ENCODE measurements around the gene YES1.
A peak's percentile ranks its signal among the peaks of the same experiment; 100 is the strongest.
"Not testable (repeated sequence)": the region's sequence is repeated elsewhere in the genome, so short reads cannot be mapped to it uniquely, and the experiment has no call there.

YES1 gene

GRCh38 chr18:730692-731091 is 81.3 kb downstream of the YES1 start:
- no peak for TF ChIP-seq CTCF (conservative IDR thresholded peaks at IDR 0.05; ENCODE audit: low read depth, low read length)
- DNase-seq (ENCODE audit: low read depth): no peak
- no peak overlapping the region for H3K4me3 ChIP-seq (ENCODE audit: low read length)

- DNase-seq (ENCODE audit: low read depth); H3K4me3 ChIP-seq (ENCODE audit: low read length): not testable (repeated sequence)
These were observed 81.9 kb downstream of the YES1 start for GRCh38 chr18:730120-730519.

GRCh38 chr18:725646-726045 is 86.4 kb downstream of the YES1 start:
- no peak overlapping the region for H3K4me3 ChIP-seq (ENCODE audit: low read length)
- TF ChIP-seq CTCF (conservative IDR thresholded peaks at IDR 0.05; ENCODE audit: low read depth, low read length): no peak
- no peak for DNase-seq (ENCODE audit: low read depth)

GRCh38 chr18:723541-724080 is 88.4 kb downstream of the YES1 start:
- no peak overlapping the region for H3K4me3 ChIP-seq (ENCODE audit: low read length)
- no peak for DNase-seq (ENCODE audit: low read depth)
- TF ChIP-seq CTCF (conservative IDR thresholded peaks at IDR 0.05; ENCODE audit: low read depth, low read length): no peak

- no peak overlapping the region for H3K4me3 ChIP-seq (ENCODE audit: low read length)
- DNase-seq (ENCODE audit: low read depth): no peak
- no peak for TF ChIP-seq CTCF (conservative IDR thresholded peaks at IDR 0.05; ENCODE audit: low read depth, low read length)
These were observed 95.0 kb downstream of the YES1 start for GRCh38 chr18:717003-717402.

GRCh38 chr18:715626-716025 is 96.4 kb downstream of the YES1 start:
- TF ChIP-seq CTCF (conservative IDR thresholded peaks at IDR 0.05; ENCODE audit: low read depth, low read length): no peak
- no peak overlapping the region for H3K4me3 ChIP-seq (ENCODE audit: low read length)
- no peak for DNase-seq (ENCODE audit: low read depth)

- TF ChIP-seq CTCF (conservative IDR thresholded peaks at IDR 0.05; ENCODE audit: low read depth, low read length): no peak
- no peak for DNase-seq (ENCODE audit: low read depth)
- peak overlapping the region; percentile 51 for H3K4me3 ChIP-seq (ENCODE audit: low read length)
These were observed 98.9 kb downstream of the YES1 start for GRCh38 chr18:713135-713490.

All from retinal pigment epithelial cell (primary cell).